Esophagus muscularis mucosa (tissue), 4 donors: ENCODE data around the gene MAST3. TPM values are rescaled to one million over a fixed set of nuclear protein-coding genes. Genes with fewer than 3 reads are reported as not detected.

ENCODE experiments used
- DNase-seq: peaks from one replicate; pipeline ENCODE4 v3.0.0-alpha.2; 2017; ENCODE audit errors: extremely low spot score
- H3K27ac ChIP-seq, 4 donors: fragments of 200-600 bp; sonication (generic); replicated peaks in 1 of 4; 1 replicate in 3 of 4; 2 replicates in 1 of 4; pipeline ENCODE4 v1.5.1; 2016 to 2019; ENCODE audit warnings: mild to moderate bottlenecking in 1 of 4
- H3K27me3 ChIP-seq, 4 donors: fragments of 200-600 bp; sonication (generic); one replicate each; pipeline versions ENCODE4 v1.5.1 to v1.6.0; 2016 to 2019
- H3K36me3 ChIP-seq, 4 donors: fragments of 200-600 bp; sonication (generic); one replicate each; pipeline ENCODE4 v1.5.1; 2016 to 2019
- H3K4me1 ChIP-seq, 4 donors: fragments of 200-600 bp; sonication (generic); one replicate each; pipeline ENCODE4 v1.5.1; 2016 to 2019
- H3K4me3 ChIP-seq, 4 donors: fragments of 200-600 bp; sonication (generic); 1 replicate in 2 of 4; 2 replicates in 2 of 4; pipeline ENCODE4 v1.5.1; 2016 to 2019; ENCODE audit warnings: mild to moderate bottlenecking in 4 of 4, moderate library complexity in 1 of 4
- H3K9me3 ChIP-seq, 4 donors: fragments of 200-600 bp; sonication (generic); 1 replicate in 3 of 4; 2 replicates in 1 of 4; pipeline ENCODE4 v1.5.1; 2016 to 2019
- CTCF ChIP-seq, 3 experiments: fragments of 200-600 bp in 2 of 3; fragments of 450-650 bp in 1 of 3; sonication (generic) in 2 of 3; IDR thresholded peaks; one replicate each; pipeline ENCODE4 v1.5.1; 2017 to 2019; ENCODE audit warnings: antibody characterized with exemption in 3 of 3, mild to moderate bottlenecking in 2 of 3, moderate library complexity in 1 of 3
- EP300 ChIP-seq: sonication (generic); formaldehyde crosslinking; IDR thresholded peaks from one replicate; pipeline ENCODE4 v1.6.1; 2017; ENCODE audit warnings: antibody characterized with exemption
- POLR2A ChIP-seq: fragments of 450-650 bp; IDR thresholded peaks from one replicate; pipeline ENCODE4 v1.6.1; 2017; ENCODE audit warnings: antibody characterized with exemption, moderate library complexity, mild to moderate bottlenecking, low read depth
- POLR2AphosphoS5 ChIP-seq, 2 donors: sonication (generic); formaldehyde crosslinking; IDR thresholded peaks; one replicate each; pipeline ENCODE4 v1.6.1; 2017; ENCODE audit warnings: antibody characterized with exemption in 2 of 2
- WGBS: methylation state at CpG from one replicate; pipeline ENCODE4 v1.1.5; 2018; 5-methylcytosine and 5-hydroxymethylcytosine counted together
- intact Hi-C: fragments of 100-400 bp; cut with DNase I; formaldehyde crosslinking; loops from one replicate; pipeline ENCODE4 v1.15.1; 2023
- total RNA-seq, 4 donors: library from RNA; depleted of rRNA; stranded (reverse); fragments of >200 nt; gene quantifications; one replicate each; pipeline versions ENCODE4 v1.1.0 to v1.2.1, GENCODE V29; 2016

MAST3 gene
- total RNA-seq, 4 donors from 2014 or later = 5.0 to 8.5 (median 6.4) TPM

DNA sequence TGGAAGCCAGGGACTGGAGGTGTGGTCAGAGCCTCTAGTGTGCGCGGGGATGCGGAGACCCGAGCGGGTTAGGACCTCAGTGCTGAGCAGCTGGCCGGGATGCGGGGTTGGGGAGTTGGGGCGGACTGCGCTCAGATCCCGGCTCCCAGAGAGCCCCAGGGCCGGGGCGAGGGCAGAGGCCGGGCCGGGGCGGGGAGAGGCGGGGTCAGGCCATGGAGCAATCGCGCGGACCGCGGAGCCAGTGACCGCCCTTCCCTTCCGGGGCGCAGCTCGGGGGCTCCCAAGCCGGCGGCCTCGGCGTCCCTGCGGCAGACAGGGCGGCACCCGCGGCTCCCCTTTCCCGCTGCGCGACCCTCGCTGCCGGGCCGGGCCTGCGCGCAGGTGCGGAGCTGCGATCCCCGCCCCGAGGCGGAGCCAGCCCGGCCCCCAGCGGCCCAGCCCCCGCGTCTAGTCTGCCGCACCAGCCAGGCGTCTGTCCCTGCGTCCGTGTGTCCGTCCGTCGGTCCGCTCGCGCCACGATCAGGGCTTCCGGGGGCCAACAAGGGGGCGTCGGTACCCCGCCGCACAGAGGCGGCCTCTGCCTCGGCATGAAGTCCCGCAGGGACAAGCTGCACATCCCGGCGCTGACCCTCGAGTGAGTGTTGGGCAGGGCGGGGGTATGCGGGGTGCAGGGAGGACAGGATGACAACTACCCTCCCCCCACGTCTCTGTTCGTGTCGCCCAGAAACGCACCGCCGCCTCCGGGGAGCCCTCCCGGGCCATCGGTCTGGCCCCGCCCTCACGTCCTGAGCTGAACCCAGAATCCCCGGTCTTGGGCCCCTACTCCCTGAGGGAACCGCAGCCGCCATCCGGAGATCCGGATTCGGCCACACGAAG lies 12.4 kb downstream of the MAST3 start:
- Histone ChIP-seq H3K4me1 (peaks cover 13 to 26% (median 22%) of the 10 kb centered on the region in 4 donors), H3K4me3 (peak overlapping the region; percentile 61 to 80 (median 77)), H3K27ac (peak overlapping the region; percentile 47 to 68 (median 60)), H3K27me3 (peaks cover 0 to 30% (median 2%) of the 10 kb centered on the region in 4 donors), H3K9me3 (no peaks in the 10 kb centered on the region), H3K36me3 (no peaks in the 10 kb centered on the region)
- DNase-seq = no peak
- TF ChIP-seq POLR2A (no peak), POLR2AphosphoS5 (IDR thresholded peaks at IDR 0.05) (peak in 1 of 2 donors; percentile 36)
- intact Hi-C loops = loop anchor here (5.0 kb wide), 1 partner anchor 42 kb away; the partner anchor contains the start of gene PIK3R2
- 4% methylated on average over 5 of the region's 92 CpGs for WGBS

DNA sequence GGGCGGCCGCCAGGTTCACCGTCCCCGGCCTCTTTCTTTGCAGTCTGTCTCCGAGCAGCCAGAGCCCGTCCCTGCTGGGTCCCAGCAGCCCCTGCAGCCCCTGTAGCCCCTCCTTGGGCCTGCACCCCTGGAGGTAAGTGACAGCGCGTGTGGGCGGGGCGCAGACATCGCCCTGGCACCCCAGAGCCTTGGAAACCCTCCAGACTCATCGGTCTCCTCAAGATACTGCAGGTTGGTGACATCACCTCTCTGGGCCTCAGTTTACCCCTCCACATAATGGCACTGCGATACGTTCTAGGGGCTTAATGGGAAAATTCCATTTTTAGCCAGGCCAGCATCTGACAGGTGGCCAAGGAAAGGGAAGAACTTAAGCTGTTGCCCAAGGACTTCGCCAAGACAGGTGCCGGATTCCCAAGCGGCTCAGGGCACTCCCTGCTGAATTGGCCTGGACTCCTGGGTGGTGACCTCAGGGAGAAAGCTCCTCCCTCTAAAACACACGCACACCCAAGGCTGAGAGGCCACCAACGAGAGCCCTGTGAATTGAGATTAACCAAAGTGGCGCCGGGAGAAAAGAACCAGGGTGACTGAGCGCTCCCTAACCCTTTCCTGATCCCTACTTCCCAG lies 13.1 kb downstream of the MAST3 start:
- H3K4me1 ChIP-seq = peaks cover 13 to 26% (median 21%) of the 10 kb centered on the region in 4 donors
- H3K27ac ChIP-seq = peak overlapping the region in 3 of 4 donors; percentile 47 to 68 (median 62)
- H3K27me3 ChIP-seq = peaks cover 0 to 23% (median 2%) of the 10 kb centered on the region in 4 donors
- no peaks in the 10 kb centered on the region for H3K36me3 ChIP-seq
- intact Hi-C loops = loop anchor here (5.0 kb wide), 1 partner anchor 42 kb away; the partner anchor contains the start of gene PIK3R2
- H3K4me3 ChIP-seq = peak overlapping the region; percentile 61 to 80 (median 77)
- TF ChIP-seq POLR2AphosphoS5 (IDR thresholded peaks at IDR 0.05) (no peak), EP300 (no peak), POLR2A (no peak), CTCF (IDR thresholded peaks at IDR 0.05) (no peak)
- no peaks in the 10 kb centered on the region for H3K9me3 ChIP-seq
- no peak for DNase-seq
- WGBS = 55% methylated on average over 11 of the region's 22 CpGs

DNA sequence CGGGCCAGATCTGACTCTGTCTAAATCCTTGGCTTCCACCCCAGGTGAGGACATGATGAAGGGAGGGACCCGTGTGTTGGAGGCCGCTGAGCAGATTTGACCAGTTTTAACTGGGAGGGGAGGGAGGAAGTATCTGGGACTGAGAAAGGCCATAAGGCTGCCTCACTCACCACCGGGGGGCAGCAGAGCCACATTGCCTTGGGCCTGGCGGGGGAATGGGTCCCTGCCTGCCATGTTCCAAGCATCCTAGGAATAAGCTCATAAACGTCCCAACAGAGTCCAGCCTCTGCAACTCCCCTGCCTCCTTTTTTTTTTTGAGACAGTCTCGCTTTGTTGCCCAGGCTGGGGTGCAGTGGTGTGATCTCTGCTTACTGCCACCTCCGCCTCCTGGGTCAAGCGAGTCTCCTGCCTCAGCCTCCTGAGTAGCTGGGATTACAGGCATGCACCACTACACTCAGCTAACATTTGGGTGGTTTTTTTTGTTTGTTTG lies 15.5 kb downstream of the MAST3 start:
- intact Hi-C loops = loop anchor here (2.0 to 5.0 kb wide), 3 partner anchors 39 to 140 kb away; partner anchors contain the start of gene PIK3R2
- no peak overlapping the region for H3K27ac ChIP-seq
- no peaks in the 10 kb centered on the region for H3K36me3 ChIP-seq
- H3K4me1 ChIP-seq = peaks cover 20 to 38% (median 32%) of the 10 kb centered on the region in 4 donors
- TF ChIP-seq POLR2A (no peak), EP300 (no peak), POLR2AphosphoS5 (IDR thresholded peaks at IDR 0.05) (peak in 1 of 2 donors; percentile 69), CTCF (IDR thresholded peaks at IDR 0.05) (peak; percentile 84 to 92 (median 87))
- WGBS = 36% methylated on average over 9 of the region's 9 CpGs
- peaks cover 0 to 14% (median 2%) of the 10 kb centered on the region in 4 donors for H3K27me3 ChIP-seq
- DNase-seq = no peak
- H3K9me3 ChIP-seq = no peaks in the 10 kb centered on the region
- H3K4me3 ChIP-seq = no peak overlapping the region

- H3K9me3 ChIP-seq = no peaks in the 10 kb centered on the region
- H3K4me3 ChIP-seq = no peak overlapping the region
- H3K36me3 ChIP-seq = no peaks in the 10 kb centered on the region
- no peak for TF ChIP-seq EP300
- H3K4me1 ChIP-seq = peaks cover 27 to 46% (median 40%) of the 10 kb centered on the region in 4 donors
- WGBS = 95% methylated on average over 5 of the region's 5 CpGs
- intact Hi-C loops = loop anchor here (2.0 to 5.0 kb wide), 3 partner anchors 38 to 139 kb away; partner anchors contain the start of gene PIK3R2
- H3K27me3 ChIP-seq = peaks cover 0 to 14% (median 2%) of the 10 kb centered on the region in 4 donors
- DNase-seq = no peak
- no peak overlapping the region for H3K27ac ChIP-seq
Observed at GRCh38 chr19:18113827-18114226, 16.2 kb downstream of the MAST3 start.

DNA sequence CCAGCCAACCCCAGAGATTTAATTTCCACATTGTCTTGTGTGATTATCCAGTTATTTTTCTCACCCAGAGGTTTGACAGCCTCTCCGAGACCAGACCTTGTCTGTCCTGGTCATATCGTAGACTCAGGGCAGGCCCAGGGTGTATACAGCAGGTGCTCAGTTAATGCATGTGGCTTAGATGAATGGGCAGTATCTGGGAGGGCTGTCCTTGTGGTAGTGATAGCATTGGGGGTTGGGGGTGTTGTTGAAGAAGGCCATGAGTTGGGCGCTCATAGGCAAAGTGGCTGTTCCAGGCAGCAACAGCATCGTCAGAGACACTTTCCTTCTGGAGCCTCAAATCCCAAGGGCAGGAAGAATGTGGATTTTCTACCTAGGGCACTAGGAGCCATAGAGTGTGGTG lies 16.9 kb downstream of the MAST3 start:
- no peak for DNase-seq
- no peak overlapping the region for H3K4me3 ChIP-seq
- H3K36me3 ChIP-seq = no peaks in the 10 kb centered on the region
- H3K27me3 ChIP-seq = peaks cover 0 to 12% (median 2%) of the 10 kb centered on the region in 4 donors
- TF ChIP-seq EP300 (no peak), CTCF (IDR thresholded peaks at IDR 0.05) (no peak), POLR2A (no peak), POLR2AphosphoS5 (IDR thresholded peaks at IDR 0.05) (no peak)
- peaks cover 30 to 48% (median 42%) of the 10 kb centered on the region in 4 donors for H3K4me1 ChIP-seq
- H3K9me3 ChIP-seq = no peaks in the 10 kb centered on the region
- intact Hi-C loops = loop anchor here (5.0 kb wide), 1 partner anchor 38 kb away; the partner anchor contains the start of gene PIK3R2
- no peak overlapping the region for H3K27ac ChIP-seq
- WGBS = 83% methylated on average over 4 of the region's 4 CpGs
